LHCN-M2 (cell line): ENCODE measurements around the gene SYNGR1. TPM values are rescaled to one million over a fixed set of nuclear protein-coding genes. Genes with fewer than 3 reads are reported as not detected.
"Not testable (repeated sequence)": the region's sequence is repeated elsewhere in the genome, so short reads cannot be mapped to it uniquely, and the experiment has no call there.

Experiments used
- DNase-seq: peaks from one replicate; pipeline ENCODE4 v3.0.0-alpha.2; 2012; ENCODE audit warnings: low read depth
- total RNA-seq: library from RNA; depleted of rRNA; stranded (reverse); fragments of >200 nt; gene quantifications from 2 replicates; pipeline ENCODE4 v1.2.3, GENCODE V29; 2014

Gene SYNGR1
- total RNA-seq, 1 experiment from 2014 or later: 4.0 TPM

- no peak for DNase-seq
These were observed 1.2 kb downstream of the SYNGR1 start for GRCh38 chr22:39350757-39351688.

- DNase-seq: no peak
These were observed 2.0 kb downstream of the SYNGR1 start for GRCh38 chr22:39351689-39352214.

- no peak for DNase-seq
These were observed 2.6 kb downstream of the SYNGR1 start for GRCh38 chr22:39352306-39352891.

GRCh38 chr22:39353346-39353745 is 3.6 kb downstream of the SYNGR1 start:
- peak; percentile 10 for DNase-seq

- DNase-seq: no peak
These were observed 5.3 kb downstream of the SYNGR1 start for GRCh38 chr22:39355080-39355479.

- DNase-seq: not testable (repeated sequence)
These were observed 6.0 kb downstream of the SYNGR1 start for GRCh38 chr22:39355805-39356204.

GRCh38 chr22:39356464-39356863 is 6.7 kb downstream of the SYNGR1 start:
- DNase-seq: no peak

- not testable (repeated sequence) for DNase-seq
These were observed 7.6 kb downstream of the SYNGR1 start for GRCh38 chr22:39357110-39358108.

- DNase-seq: not testable (repeated sequence)
These were observed 8.4 kb downstream of the SYNGR1 start for GRCh38 chr22:39358197-39358596.

- DNase-seq: no peak
These were observed 9.9 kb downstream of the SYNGR1 start for GRCh38 chr22:39359659-39360195.

GRCh38 chr22:39360242-39360641 is 10.5 kb downstream of the SYNGR1 start:
- DNase-seq: no peak

GRCh38 chr22:39360674-39361413 is 11.1 kb downstream of the SYNGR1 start:
- no peak for DNase-seq

GRCh38 chr22:39361496-39361895 is 11.7 kb downstream of the SYNGR1 start:
- no peak for DNase-seq

GRCh38 chr22:39362271-39362670 is 12.5 kb downstream of the SYNGR1 start:
- DNase-seq: no peak

GRCh38 chr22:39362932-39363331 is 13.1 kb downstream of the SYNGR1 start:
- DNase-seq: no peak

GRCh38 chr22:39363751-39364515 is 14.1 kb downstream of the SYNGR1 start:
- no peak for DNase-seq

- peak; percentile 24 for DNase-seq
These were observed 15.1 kb downstream of the SYNGR1 start for GRCh38 chr22:39364714-39365491.

GRCh38 chr22:39365492-39365780 is 15.6 kb downstream of the SYNGR1 start:
- DNase-seq: no peak

GRCh38 chr22:39367035-39367434 is 17.2 kb downstream of the SYNGR1 start:
- DNase-seq: no peak
